NCI-H510A treated with DMSO at 0.1 percent for 48 hours (cell line): Measurements from ENCODE around the gene LRFN3.
A peak's percentile ranks its signal among the peaks of the same experiment; 100 is the strongest.
"Not testable (repeated sequence)": the region's sequence is repeated elsewhere in the genome, so short reads cannot be mapped to it uniquely, and the experiment has no call there.

Source experiments
- DNase-seq: peaks from one replicate; lab custom pipeline; 2025; lab: John Stamatoyannopoulos, UW

The LRFN3 gene

GRCh38 chr19:35977446-35978222 is 41.5 kb downstream of the LRFN3 start:
- DNase-seq: no peak

GRCh38 chr19:35978271-35978670 is 42.1 kb downstream of the LRFN3 start:
- DNase-seq: no peak

GRCh38 chr19:35978832-35979365 is 42.7 kb downstream of the LRFN3 start:
- DNase-seq: no peak

- not testable (repeated sequence) for DNase-seq
Measured at GRCh38 chr19:35980997-35981396, 44.8 kb downstream of the LRFN3 start.

- no peak for DNase-seq
Measured at GRCh38 chr19:35983177-35983576, 47.0 kb downstream of the LRFN3 start.

- DNase-seq: no peak
Measured at GRCh38 chr19:35986111-35986510, 49.9 kb downstream of the LRFN3 start.

- peak; percentile 60 for DNase-seq
Measured at GRCh38 chr19:35986664-35987570, 50.7 kb downstream of the LRFN3 start.

- DNase-seq: peak; percentile 53
Measured at GRCh38 chr19:35987571-35987896, 51.4 kb downstream of the LRFN3 start.

- no peak for DNase-seq
Measured at GRCh38 chr19:35988824-35989223, 52.6 kb downstream of the LRFN3 start.

GRCh38 chr19:35990156-35990555 is 54.0 kb downstream of the LRFN3 start:
- no peak for DNase-seq

GRCh38 chr19:35990771-35991730 is 54.9 kb downstream of the LRFN3 start:
- DNase-seq: no peak

- no peak for DNase-seq
Measured at GRCh38 chr19:35991731-35992450, 55.7 kb downstream of the LRFN3 start.

GRCh38 chr19:35992907-35993765 is 57.0 kb downstream of the LRFN3 start:
- DNase-seq: no peak

GRCh38 chr19:35993923-35994598 is 57.9 kb downstream of the LRFN3 start:
- no peak for DNase-seq
